Neutrophil (primary cell): ENCODE data around the gene GRIK4.

Source experiments
- H3K27ac ChIP-seq: fragments of 200-600 bp; sonication (generic); 2 replicates; pipeline ENCODE4 v1.5.1; 2016; ENCODE audit warnings: mild to moderate bottlenecking, moderate library complexity
- H3K27me3 ChIP-seq: fragments of 200-600 bp; sonication (generic); 2 replicates; pipeline ENCODE4 v1.6.0; 2016; ENCODE audit warnings: mild to moderate bottlenecking
- H3K36me3 ChIP-seq: fragments of 200-600 bp; sonication (generic); 2 replicates; pipeline ENCODE4 v1.5.1; 2017
- H3K4me1 ChIP-seq, 2 experiments: fragments of 200-600 bp in 1 of 2; sonication (generic) in 1 of 2; 1 replicate in 1 of 2; 2 replicates in 1 of 2; pipeline versions ENCODE4 v1.5.1 to v1.6.1; 2013 to 2016; ENCODE audit warnings: low read depth in 1 of 2, low read length in 1 of 2, mild to moderate bottlenecking in 1 of 2, moderate library complexity in 1 of 2; ENCODE audit not compliant: control insufficient read depth in 1 of 2, insufficient read depth in 1 of 2
- H3K4me3 ChIP-seq, 2 experiments: fragments of 200-600 bp in 1 of 2; sonication (generic) in 1 of 2; 1 replicate in 1 of 2; 2 replicates in 1 of 2; pipeline ENCODE4 v1.5.1; 2013 to 2016; ENCODE audit warnings: low read depth in 1 of 2, low read length in 1 of 2, mild to moderate bottlenecking in 1 of 2, moderate library complexity in 1 of 2
- H3K9me3 ChIP-seq: fragments of 200-600 bp; sonication (generic); 2 replicates; pipeline ENCODE4 v1.5.1; 2016
- TF ChIP-seq, protein P1 (sequence below): fragments of 200-600 bp; sonication (generic); IDR thresholded peaks from 2 replicates; pipeline ENCODE4 v1.5.1; 2016; ENCODE audit warnings: antibody characterized with exemption

The GRIK4 gene

DNA sequence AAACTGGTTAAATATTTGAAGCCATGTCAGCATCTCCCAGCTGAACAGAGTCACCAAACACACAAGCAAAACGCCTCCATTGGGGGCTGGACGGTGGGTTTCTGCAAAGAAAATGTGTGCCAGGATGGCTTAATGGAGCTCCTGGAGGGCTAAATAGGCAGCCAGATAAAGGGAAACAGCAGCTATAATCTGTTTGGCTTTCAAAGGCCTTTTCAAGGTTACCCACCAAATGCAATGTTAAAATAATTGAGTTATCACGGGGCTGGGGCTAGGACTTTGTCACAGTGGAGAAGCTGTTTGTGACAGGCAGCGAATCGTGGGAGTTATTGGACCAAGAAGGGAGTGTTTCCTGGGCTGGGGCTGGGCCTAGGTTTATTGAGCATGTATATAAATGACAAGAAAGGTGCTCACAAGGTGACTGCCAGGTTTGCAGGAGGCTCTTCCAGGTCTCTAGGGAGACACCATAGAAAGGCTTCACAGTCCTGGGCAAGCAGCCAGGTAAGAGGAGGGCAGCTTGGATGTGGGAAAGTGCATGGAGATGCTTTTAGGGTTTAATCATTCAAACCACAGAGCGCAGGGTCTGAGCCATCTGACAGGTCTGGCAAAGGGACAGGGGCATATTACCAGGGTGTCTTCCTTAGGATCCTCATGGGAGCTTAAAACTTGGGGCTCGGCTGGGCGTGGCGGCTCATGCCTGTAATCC lies 28.3 kb downstream of the GRIK4 start:
- Histone ChIP-seq H3K9me3 (no peaks in the 10 kb centered on the region), H3K36me3 (no peaks in the 10 kb centered on the region), H3K27me3 (no peaks in the 10 kb centered on the region), H3K4me3 (no peak overlapping the region), H3K4me1 (no peaks in the 10 kb centered on the region), H3K27ac (no peak overlapping the region)
- TF ChIP-seq, protein P1, sequence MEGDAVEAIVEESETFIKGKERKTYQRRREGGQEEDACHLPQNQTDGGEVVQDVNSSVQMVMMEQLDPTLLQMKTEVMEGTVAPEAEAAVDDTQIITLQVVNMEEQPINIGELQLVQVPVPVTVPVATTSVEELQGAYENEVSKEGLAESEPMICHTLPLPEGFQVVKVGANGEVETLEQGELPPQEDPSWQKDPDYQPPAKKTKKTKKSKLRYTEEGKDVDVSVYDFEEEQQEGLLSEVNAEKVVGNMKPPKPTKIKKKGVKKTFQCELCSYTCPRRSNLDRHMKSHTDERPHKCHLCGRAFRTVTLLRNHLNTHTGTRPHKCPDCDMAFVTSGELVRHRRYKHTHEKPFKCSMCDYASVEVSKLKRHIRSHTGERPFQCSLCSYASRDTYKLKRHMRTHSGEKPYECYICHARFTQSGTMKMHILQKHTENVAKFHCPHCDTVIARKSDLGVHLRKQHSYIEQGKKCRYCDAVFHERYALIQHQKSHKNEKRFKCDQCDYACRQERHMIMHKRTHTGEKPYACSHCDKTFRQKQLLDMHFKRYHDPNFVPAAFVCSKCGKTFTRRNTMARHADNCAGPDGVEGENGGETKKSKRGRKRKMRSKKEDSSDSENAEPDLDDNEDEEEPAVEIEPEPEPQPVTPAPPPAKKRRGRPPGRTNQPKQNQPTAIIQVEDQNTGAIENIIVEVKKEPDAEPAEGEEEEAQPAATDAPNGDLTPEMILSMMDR, result no peak

DNA sequence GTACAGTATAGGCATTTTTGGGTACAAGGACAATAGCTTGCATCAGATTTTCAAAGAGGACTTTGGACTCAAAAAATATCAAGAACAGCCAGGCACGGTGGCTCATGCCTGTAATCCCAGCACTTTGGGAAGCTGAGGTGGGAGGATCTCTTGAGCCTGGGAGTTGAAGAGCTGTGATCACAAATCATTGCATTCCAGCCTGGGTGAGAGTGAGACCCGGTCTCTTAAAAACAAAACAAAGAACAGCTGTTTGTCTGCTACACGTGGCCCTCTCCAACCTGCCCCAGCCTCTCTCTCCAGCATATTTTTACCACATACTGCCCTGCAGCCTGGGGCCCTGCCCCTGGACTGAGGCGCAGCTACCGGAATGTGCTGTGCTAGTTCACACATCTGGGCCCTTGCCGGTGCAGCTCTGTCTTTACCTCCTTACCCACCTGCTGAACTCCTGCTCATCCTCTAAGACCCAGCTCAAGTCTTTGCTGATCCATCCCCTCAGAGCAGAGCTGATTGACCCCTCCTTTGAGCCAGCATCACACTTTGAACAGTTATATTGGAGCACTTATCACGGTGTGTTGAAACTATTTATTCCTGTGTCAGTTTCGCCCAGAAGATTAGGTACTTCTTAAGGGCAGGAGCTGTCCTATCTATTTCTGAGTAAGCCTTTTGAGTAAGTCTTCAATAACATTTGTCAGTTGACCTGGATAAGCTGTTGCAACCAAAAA lies 29.4 kb downstream of the GRIK4 start:
- Histone ChIP-seq H3K27ac (no peak overlapping the region), H3K36me3 (no peaks in the 10 kb centered on the region), H3K27me3 (peaks cover 2% of the 10 kb centered on the region), H3K4me3 (no peak overlapping the region), H3K4me1 (no peaks in the 10 kb centered on the region), H3K9me3 (no peaks in the 10 kb centered on the region)
- TF ChIP-seq, protein P1, result no peak

- Histone ChIP-seq H3K27ac (no peak overlapping the region), H3K4me3 (no peak overlapping the region), H3K36me3 (no peaks in the 10 kb centered on the region), H3K9me3 (no peaks in the 10 kb centered on the region), H3K27me3 (peaks cover 22% of the 10 kb centered on the region), H3K4me1 (no peaks in the 10 kb centered on the region)
- TF ChIP-seq, protein P1, result no peak
These were observed 32.1 kb downstream of the GRIK4 start for GRCh38 chr11:120543521-120544215.

GRCh38 chr11:120545813-120546212 lies 34.3 kb downstream of the GRIK4 start:
- H3K4me3 ChIP-seq, result no peak overlapping the region
- H3K27ac ChIP-seq, result no peak overlapping the region
- peaks cover 30% of the 10 kb centered on the region for H3K27me3 ChIP-seq
- H3K36me3 ChIP-seq, result no peaks in the 10 kb centered on the region
- TF ChIP-seq, protein P1, result no peak
- no peaks in the 10 kb centered on the region for H3K9me3 ChIP-seq
- H3K4me1 ChIP-seq, result no peaks in the 10 kb centered on the region

GRCh38 chr11:120546312-120547205 lies 35.0 kb downstream of the GRIK4 start:
- H3K9me3 ChIP-seq, result no peaks in the 10 kb centered on the region
- no peaks in the 10 kb centered on the region for H3K36me3 ChIP-seq
- no peaks in the 10 kb centered on the region for H3K4me1 ChIP-seq
- H3K4me3 ChIP-seq, result no peak overlapping the region
- TF ChIP-seq, protein P1, result no peak
- H3K27ac ChIP-seq, result no peak overlapping the region
- H3K27me3 ChIP-seq, result peaks cover 30% of the 10 kb centered on the region
